Parathyroid adenoma (tissue), 2 donors: Measurements from ENCODE around the gene TPPP.

Experiments
- H2AFZ ChIP-seq: fragments of 300-600 bp; sonication (generic); one replicate; pipeline ENCODE4 v1.7.0; 2017; ENCODE audit warnings: antibody characterized with exemption, mild to moderate bottlenecking
- H3K27ac ChIP-seq: fragments of 300-600 bp; sonication (generic); one replicate; pipeline ENCODE4 v1.7.0; 2017
- H3K27me3 ChIP-seq: fragments of 300-600 bp; sonication (generic); one replicate; pipeline ENCODE4 v1.7.0; 2017; ENCODE audit warnings: low read length; ENCODE audit not compliant: control insufficient read depth, insufficient read depth
- H3K36me3 ChIP-seq: fragments of 300-600 bp; sonication (generic); one replicate; pipeline ENCODE4 v1.7.0; 2017; ENCODE audit warnings: low read length; ENCODE audit not compliant: control insufficient read depth, insufficient read depth
- H3K4me1 ChIP-seq: fragments of 300-600 bp; sonication (generic); one replicate; pipeline ENCODE4 v1.7.0; 2017; ENCODE audit warnings: control low read depth
- H3K4me2 ChIP-seq: fragments of 300-600 bp; sonication (generic); one replicate; pipeline ENCODE4 v1.7.0; 2017; ENCODE audit warnings: low read length
- H3K4me3 ChIP-seq: fragments of 300-600 bp; sonication (generic); one replicate; pipeline ENCODE4 v1.7.0; 2017; ENCODE audit warnings: low read depth, low read length
- H3K79me2 ChIP-seq: fragments of 300-600 bp; sonication (generic); one replicate; pipeline ENCODE4 v1.7.0; 2017; ENCODE audit warnings: control low read depth
- H3K9ac ChIP-seq: fragments of 300-600 bp; sonication (generic); one replicate; pipeline ENCODE4 v1.7.0; 2017; ENCODE audit warnings: mild to moderate bottlenecking
- H3K9me3 ChIP-seq: fragments of 300-600 bp; sonication (generic); one replicate; pipeline ENCODE4 v1.7.0; 2017; ENCODE audit warnings: low read length; ENCODE audit not compliant: control insufficient read depth
- CTCF ChIP-seq: fragments of 300-600 bp; sonication (generic); IDR thresholded peaks from one replicate; pipeline ENCODE4 v1.7.0; 2017; ENCODE audit warnings: antibody characterized with exemption, mild to moderate bottlenecking
- donor health status: primary hyperparathyroidism.

TPPP gene

GRCh38 chr5:673161-673830, 19.9 kb downstream of the TPPP start:
- H3K79me2 ChIP-seq = no peaks in the 10 kb centered on the region
- peak overlapping the region; percentile 45 for H3K4me2 ChIP-seq
- no peak overlapping the region for H3K9ac ChIP-seq

GRCh38 chr5:672329-673160, 20.6 kb downstream of the TPPP start:
- Histone ChIP-seq H3K4me1 (peaks cover 19% of the 10 kb centered on the region), H3K4me3 (peak overlapping the region; percentile 27), H3K9me3 (no peaks in the 10 kb centered on the region), H3K4me2 (peak overlapping the region; percentile 45), H3K27ac (peak overlapping the region; percentile 29), H2AFZ (no peak overlapping the region), H3K79me2 (no peaks in the 10 kb centered on the region), H3K9ac (no peak overlapping the region), H3K27me3 (no peaks in the 10 kb centered on the region), H3K36me3 (no peaks in the 10 kb centered on the region)
- TF ChIP-seq CTCF = no peak

More at GRCh38 chr5:673161-673830, 19.9 kb downstream of the TPPP start:
- Histone ChIP-seq H3K36me3 (no peaks in the 10 kb centered on the region), H2AFZ (no peak overlapping the region), H3K27me3 (no peaks in the 10 kb centered on the region), H3K9me3 (no peaks in the 10 kb centered on the region), H3K4me1 (peaks cover 19% of the 10 kb centered on the region), H3K27ac (no peak overlapping the region), H3K4me3 (peak overlapping the region; percentile 27)
- TF ChIP-seq CTCF = no peak

GRCh38 chr5:671459-672328, 21.5 kb downstream of the TPPP start:
- peak overlapping the region; percentile 45 for H3K4me2 ChIP-seq
- no peak overlapping the region for H3K9ac ChIP-seq
- H3K27ac ChIP-seq = no peak overlapping the region
- no peaks in the 10 kb centered on the region for H3K36me3 ChIP-seq
- TF ChIP-seq CTCF = peak; percentile 98
- no peaks in the 10 kb centered on the region for H3K79me2 ChIP-seq
- peak overlapping the region; percentile 58 for H2AFZ ChIP-seq
- no peaks in the 10 kb centered on the region for H3K27me3 ChIP-seq
- H3K9me3 ChIP-seq = no peaks in the 10 kb centered on the region
- H3K4me3 ChIP-seq = no peak overlapping the region
- H3K4me1 ChIP-seq = peaks cover 19% of the 10 kb centered on the region

GRCh38 chr5:670396-671270, 22.5 kb downstream of the TPPP start:
- H3K9ac ChIP-seq = no peak overlapping the region
- H3K27ac ChIP-seq = no peak overlapping the region
- H3K4me3 ChIP-seq = no peak overlapping the region

More at GRCh38 chr5:670396-671270, 22.5 kb downstream of the TPPP start:
- Histone ChIP-seq H3K9me3 (no peaks in the 10 kb centered on the region), H3K4me2 (no peak overlapping the region), H3K36me3 (no peaks in the 10 kb centered on the region), H3K4me1 (peaks cover 19% of the 10 kb centered on the region), H2AFZ (no peak overlapping the region), H3K79me2 (no peaks in the 10 kb centered on the region), H3K27me3 (no peaks in the 10 kb centered on the region)
- TF ChIP-seq CTCF = no peak
